Measurements from ENCODE around the gene AGAP3.

AGAP3 gene

GRCh38 chr7:151110941-151111645 lies 24.8 kb downstream of the AGAP3 start:
- DNase-seq, result no peak

- DNase-seq, result no peak
Observed at GRCh38 chr7:151113344-151114150, 27.3 kb downstream of the AGAP3 start.

- DNase-seq, result no peak
Observed at GRCh38 chr7:151114151-151115090, 28.1 kb downstream of the AGAP3 start.

- no peak for DNase-seq
Observed at GRCh38 chr7:151115121-151115835, 29.0 kb downstream of the AGAP3 start.

- no peak for DNase-seq
Observed at GRCh38 chr7:151115836-151116418, 29.7 kb downstream of the AGAP3 start.

GRCh38 chr7:151116603-151117440 lies 30.5 kb downstream of the AGAP3 start:
- no peak for DNase-seq

- no peak for DNase-seq
Observed at GRCh38 chr7:151117565-151117964, 31.3 kb downstream of the AGAP3 start.

- no peak for DNase-seq
Observed at GRCh38 chr7:151118108-151119054, 32.1 kb downstream of the AGAP3 start.

GRCh38 chr7:151119055-151119415 lies 32.8 kb downstream of the AGAP3 start:
- no peak for DNase-seq

GRCh38 chr7:151119902-151120301 lies 33.6 kb downstream of the AGAP3 start:
- no peak for DNase-seq

- DNase-seq, result no peak
Observed at GRCh38 chr7:151120896-151121295, 34.6 kb downstream of the AGAP3 start.

GRCh38 chr7:151121380-151122170 lies 35.3 kb downstream of the AGAP3 start:
- DNase-seq, result no peak

GRCh38 chr7:151122276-151122675 lies 36.0 kb downstream of the AGAP3 start:
- DNase-seq, result no peak

- DNase-seq, result no peak
Observed at GRCh38 chr7:151122796-151123157, 36.5 kb downstream of the AGAP3 start.

- DNase-seq, result no peak
Observed at GRCh38 chr7:151123158-151123821, 37.0 kb downstream of the AGAP3 start.

- peak; percentile 42 for DNase-seq
Observed at GRCh38 chr7:151123822-151124464, 37.7 kb downstream of the AGAP3 start.

GRCh38 chr7:151124481-151124880 lies 38.2 kb downstream of the AGAP3 start:
- DNase-seq, result no peak

GRCh38 chr7:151124899-151125399 lies 38.7 kb downstream of the AGAP3 start:
- DNase-seq, result no peak

All from GF-D8 (cell line).